Esophagus muscularis mucosa (tissue), 4 donors: ENCODE measurements around the gene CHST6. TPM values are rescaled to one million over a fixed set of nuclear protein-coding genes. Genes with fewer than 3 reads are reported as not detected.
"Not testable (repeated sequence)": the region's sequence is repeated elsewhere in the genome, so short reads cannot be mapped to it uniquely, and the experiment has no call there.

ENCODE experiments used
- DNase-seq: peaks from one replicate; pipeline ENCODE4 v3.0.0-alpha.2; 2017; ENCODE audit errors: extremely low spot score
- H3K27ac ChIP-seq, 4 donors: fragments of 200-600 bp; sonication (generic); replicated peaks in 1 of 4; 1 replicate in 3 of 4; 2 replicates in 1 of 4; pipeline ENCODE4 v1.5.1; 2016 to 2019; ENCODE audit warnings: mild to moderate bottlenecking in 1 of 4
- H3K27me3 ChIP-seq, 4 donors: fragments of 200-600 bp; sonication (generic); one replicate each; pipeline versions ENCODE4 v1.5.1 to v1.6.0; 2016 to 2019
- H3K36me3 ChIP-seq, 4 donors: fragments of 200-600 bp; sonication (generic); one replicate each; pipeline ENCODE4 v1.5.1; 2016 to 2019
- H3K4me1 ChIP-seq, 4 donors: fragments of 200-600 bp; sonication (generic); one replicate each; pipeline ENCODE4 v1.5.1; 2016 to 2019
- H3K4me3 ChIP-seq, 4 donors: fragments of 200-600 bp; sonication (generic); 1 replicate in 2 of 4; 2 replicates in 2 of 4; pipeline ENCODE4 v1.5.1; 2016 to 2019; ENCODE audit warnings: mild to moderate bottlenecking in 4 of 4, moderate library complexity in 1 of 4
- H3K9me3 ChIP-seq, 4 donors: fragments of 200-600 bp; sonication (generic); 1 replicate in 3 of 4; 2 replicates in 1 of 4; pipeline ENCODE4 v1.5.1; 2016 to 2019
- CTCF ChIP-seq, 3 experiments: fragments of 200-600 bp in 2 of 3; fragments of 450-650 bp in 1 of 3; sonication (generic) in 2 of 3; IDR thresholded peaks; one replicate each; pipeline ENCODE4 v1.5.1; 2017 to 2019; ENCODE audit warnings: antibody characterized with exemption in 3 of 3, mild to moderate bottlenecking in 2 of 3, moderate library complexity in 1 of 3
- EP300 ChIP-seq: sonication (generic); formaldehyde crosslinking; IDR thresholded peaks from one replicate; pipeline ENCODE4 v1.6.1; 2017; ENCODE audit warnings: antibody characterized with exemption
- POLR2A ChIP-seq: fragments of 450-650 bp; IDR thresholded peaks from one replicate; pipeline ENCODE4 v1.6.1; 2017; ENCODE audit warnings: antibody characterized with exemption, moderate library complexity, mild to moderate bottlenecking, low read depth
- POLR2AphosphoS5 ChIP-seq, 2 donors: sonication (generic); formaldehyde crosslinking; IDR thresholded peaks; one replicate each; pipeline ENCODE4 v1.6.1; 2017; ENCODE audit warnings: antibody characterized with exemption in 2 of 2
- WGBS: methylation state at CpG from one replicate; pipeline ENCODE4 v1.1.5; 2018; 5-methylcytosine and 5-hydroxymethylcytosine counted together
- intact Hi-C: fragments of 100-400 bp; cut with DNase I; formaldehyde crosslinking; loops from one replicate; pipeline ENCODE4 v1.15.1; 2023
- total RNA-seq, 4 donors: library from RNA; depleted of rRNA; stranded (reverse); fragments of >200 nt; gene quantifications; one replicate each; pipeline versions ENCODE4 v1.1.0 to v1.2.1, GENCODE V29; 2016

Gene CHST6
- total RNA-seq, 4 donors from 2014 or later = 0.33 to 2.4 (median 0.90) TPM

- TF ChIP-seq EP300 (no peak), CTCF (IDR thresholded peaks at IDR 0.05) (no peak), POLR2AphosphoS5 (IDR thresholded peaks at IDR 0.05) (no peak)
- no peak for DNase-seq
- no peak overlapping the region for H3K4me3 ChIP-seq
- no peaks in the 10 kb centered on the region for H3K9me3 ChIP-seq
- intact Hi-C loops = no loop called here
- no peak overlapping the region for H3K27ac ChIP-seq
- H3K4me1 ChIP-seq = peaks cover 15 to 36% (median 26%) of the 10 kb centered on the region in 4 donors
- H3K36me3 ChIP-seq = no peaks in the 10 kb centered on the region
- 78% methylated on average over 11 of the region's 11 CpGs for WGBS
- no peaks in the 10 kb centered on the region for H3K27me3 ChIP-seq
These were observed 65.4 kb downstream of the CHST6 start for GRCh38 chr16:75429621-75430403.

GRCh38 chr16:75426524-75426923, 68.7 kb downstream of the CHST6 start:
- H3K27me3 ChIP-seq, DNase-seq, intact Hi-C loops, H3K27ac ChIP-seq, H3K4me3 ChIP-seq, H3K36me3 ChIP-seq, H3K9me3 ChIP-seq: not testable (repeated sequence)
- H3K4me1 ChIP-seq = peaks cover 2 to 29% (median 11%) of the 10 kb centered on the region in 4 donors
- 84% methylated on average over 2 of the region's 2 CpGs for WGBS

GRCh38 chr16:75424105-75424762, 71.0 kb downstream of the CHST6 start:
- H3K36me3 ChIP-seq, H3K4me3 ChIP-seq, intact Hi-C loops, H3K9me3 ChIP-seq, H3K27ac ChIP-seq, DNase-seq, H3K27me3 ChIP-seq: not testable (repeated sequence)
- 82% methylated on average over 18 of the region's 18 CpGs for WGBS
- peaks cover 11 to 33% (median 18%) of the 10 kb centered on the region in 4 donors for H3K4me1 ChIP-seq

- H3K27ac ChIP-seq = no peak overlapping the region
- intact Hi-C loops = no loop called here
- 75% methylated on average over 4 of the region's 4 CpGs for WGBS
These were observed 71.5 kb downstream of the CHST6 start for GRCh38 chr16:75423723-75424104.

More at GRCh38 chr16:75423723-75424104, 71.5 kb downstream of the CHST6 start:
- Histone ChIP-seq H3K4me1 (peaks cover 11 to 33% (median 18%) of the 10 kb centered on the region in 4 donors), H3K9me3 (no peaks in the 10 kb centered on the region), H3K36me3 (no peaks in the 10 kb centered on the region), H3K27me3 (no peaks in the 10 kb centered on the region), H3K4me3 (no peak overlapping the region)
- DNase-seq = no peak
- TF ChIP-seq EP300 = no peak
- no peak for TF ChIP-seq POLR2AphosphoS5 (IDR thresholded peaks at IDR 0.05)
- no peak for TF ChIP-seq CTCF (IDR thresholded peaks at IDR 0.05)
- TF ChIP-seq POLR2A = no peak

Other genes starting within 250 kb of the CHST6 start
- gene BCAR1, start 243.8 kb downstream of the CHST6 start, total RNA-seq = 10 to 100 TPM; 31.6 to 67.1 (median 54.8) TPM
- gene CFDP1, start 61.9 kb downstream of the CHST6 start, total RNA-seq = 10 to 100 TPM; 42.4 to 49.5 (median 44.0) TPM
- gene TMEM170A, start 30.8 kb downstream of the CHST6 start, total RNA-seq = 10 to 100 TPM; 11.2 to 18.3 (median 14.9) TPM
- gene CHST5, start 40.7 kb upstream of the CHST6 start, total RNA-seq = not detected
- gene TMEM231, start 60.8 kb upstream of the CHST6 start, total RNA-seq = 10 to 100 TPM in 2 of 4 donors, 1 to 10 TPM in 2; 6.8 to 15.5 (median 10.5) TPM
- 100 to 1,000 TPM in 2 of 4 donors, 10 to 100 TPM in 2; 84.5 to 114 (median 101) TPM for gene GABARAPL2, start 70.9 kb upstream of the CHST6 start, total RNA-seq
- gene ADAT1, start 127.8 kb upstream of the CHST6 start, total RNA-seq = 10 to 100 TPM; 17.0 to 33.6 (median 22.7) TPM
- 100 to 1,000 TPM in 3 of 4 donors, 10 to 100 TPM in 1; 95.1 to 120 (median 102) TPM for gene KARS1, start 152.2 kb upstream of the CHST6 start, total RNA-seq
- 10 to 100 TPM; 62.3 to 83.7 (median 64.1) TPM for gene TERF2IP, start 152.3 kb upstream of the CHST6 start, total RNA-seq
- not detected for gene CPHXL2, start 181.6 kb upstream of the CHST6 start, total RNA-seq
- not detected for gene DUXB, start 206.0 kb upstream of the CHST6 start, total RNA-seq
- not detected for gene CPHXL, start 231.0 kb upstream of the CHST6 start, total RNA-seq